Myocyte (in vitro differentiated cells): Measurements from ENCODE around the gene RFLNA. TPM values are rescaled to one million over a fixed set of nuclear protein-coding genes. Genes with fewer than 3 reads are reported as not detected.

ENCODE experiments used
- DNase-seq: peaks from one replicate; pipeline ENCODE4 v3.0.0-alpha.2; 2012; ENCODE audit warnings: low read depth
- microRNA-seq: library from miRNA; unstranded; fragments of <30 nt; microRNA quantifications from one replicate; pipeline ENCODE4, GENCODE V29; 2016
- total RNA-seq: library from RNA; depleted of rRNA; stranded (reverse); fragments of >200 nt; gene quantifications from 2 replicates; pipeline ENCODE4 v1.2.3, GENCODE V29; 2014

The RFLNA gene
- total RNA-seq, 1 donor from 2014 or later, result 4.9 TPM

DNA sequence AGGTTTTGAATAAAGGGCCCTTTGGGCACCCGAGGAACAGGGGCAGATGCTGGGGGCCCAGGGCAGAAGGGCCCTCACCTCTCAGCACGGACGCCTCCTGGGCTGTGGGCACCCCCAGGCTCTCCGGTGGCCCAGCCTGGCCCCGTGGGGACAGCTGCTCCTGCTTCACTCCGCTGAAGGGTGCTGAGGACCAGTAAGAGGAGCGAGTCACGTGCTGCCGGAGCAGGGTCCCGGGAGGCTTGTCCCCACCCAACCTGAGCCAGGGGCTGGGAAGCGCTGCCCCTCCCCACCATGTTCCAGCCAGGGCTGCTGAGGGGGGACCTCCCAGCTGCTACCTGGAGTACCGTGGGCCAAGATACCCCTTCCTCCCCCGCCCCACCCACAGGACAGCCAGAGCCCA lies 59.5 kb downstream of the RFLNA start:
- no peak for DNase-seq

GRCh38 chr12:124356221-124356620 lies 61.3 kb downstream of the RFLNA start:
- no peak for DNase-seq

DNA sequence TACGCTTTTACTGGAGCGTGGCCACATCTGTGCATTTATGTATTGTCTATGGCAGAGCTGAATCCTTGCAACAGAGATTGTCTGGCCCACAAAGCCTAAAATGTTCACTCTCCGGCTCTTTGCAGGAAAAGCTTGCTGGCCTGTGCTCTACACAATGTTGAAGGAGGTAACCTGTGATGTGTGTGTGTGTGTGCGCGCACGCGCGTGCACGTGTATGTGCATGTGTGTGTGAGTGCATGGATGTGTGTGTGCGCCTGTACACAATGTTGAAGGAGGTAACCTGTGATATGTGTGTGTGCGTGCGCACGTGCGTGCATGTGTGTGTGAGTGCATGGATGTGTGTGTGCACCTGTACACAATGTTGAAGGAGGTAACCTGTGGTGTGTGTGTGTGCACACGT lies 62.7 kb downstream of the RFLNA start:
- no peak for DNase-seq

- no peak for DNase-seq
These were observed 63.7 kb downstream of the RFLNA start for GRCh38 chr12:124358572-124358971.

- peak; percentile 80 for DNase-seq
These were observed 65.0 kb downstream of the RFLNA start for GRCh38 chr12:124359671-124360581.

- no peak for DNase-seq
These were observed 66.4 kb downstream of the RFLNA start for GRCh38 chr12:124361074-124361970.

DNA sequence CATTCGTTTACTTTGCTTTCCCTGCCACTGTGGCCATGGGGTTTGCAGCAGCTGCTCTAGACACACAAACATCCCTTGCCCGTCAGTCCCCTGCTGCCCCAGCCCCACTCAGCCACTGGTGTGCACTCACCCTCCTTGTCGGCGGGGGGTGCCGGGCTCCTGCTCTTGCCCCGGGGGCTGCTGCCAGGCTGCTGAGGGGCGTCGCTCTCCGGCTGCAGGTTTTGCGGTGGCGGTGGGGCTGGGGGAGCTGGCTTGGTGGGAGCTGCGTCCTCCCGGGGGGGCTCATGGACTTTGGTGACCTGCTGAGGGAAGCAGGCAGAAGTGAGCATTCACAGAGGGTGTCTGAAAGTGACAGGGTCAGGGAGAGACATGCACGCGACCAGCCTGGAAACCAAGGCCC lies 67.1 kb downstream of the RFLNA start:
- no peak for DNase-seq

DNA sequence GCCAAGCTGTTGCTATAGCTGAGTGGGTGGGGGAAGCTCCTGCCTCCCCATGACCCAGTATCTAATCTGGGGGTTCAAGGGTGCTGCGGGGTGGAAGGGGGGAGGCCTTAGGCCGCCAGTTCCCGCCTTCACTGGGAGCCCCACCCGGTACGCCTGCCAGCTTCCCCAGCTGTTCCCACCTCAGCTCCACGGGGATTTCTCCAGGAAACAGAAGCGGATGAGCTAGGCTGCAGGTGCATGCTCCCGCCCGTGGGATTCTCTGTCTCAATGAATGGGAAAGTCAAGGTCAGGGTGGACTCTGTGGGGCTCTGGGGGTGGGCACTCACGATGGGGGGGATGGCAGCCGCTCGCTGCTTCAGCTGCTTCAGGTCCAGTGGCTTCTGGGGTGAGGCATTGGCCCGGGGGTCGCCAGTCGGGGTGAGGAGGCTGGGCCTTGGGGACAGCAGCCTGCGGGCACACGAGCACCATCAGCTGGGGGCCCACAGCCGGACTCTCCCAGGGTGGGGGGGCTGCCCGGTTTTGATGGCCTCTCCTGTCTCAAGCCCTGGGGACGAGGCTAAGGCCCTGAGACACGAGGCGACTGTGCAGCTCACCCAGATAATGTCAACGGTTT lies 68.6 kb downstream of the RFLNA start:
- no peak for DNase-seq

GRCh38 chr12:124364543-124364942 lies 69.7 kb downstream of the RFLNA start:
- peak; percentile 26 for DNase-seq

Small RNA genes lying within 50 kb of the gene (microRNA-seq; reads per million reads assigned to microRNA genes)
- 0.48 reads per million for gene MIR6880
